Common myeloid progenitor, CD34-positive (primary cell): ENCODE results near the gene CD53.
"Not testable (repeated sequence)": the region's sequence is repeated elsewhere in the genome, so short reads cannot be mapped to it uniquely, and the experiment has no call there.

Source experiments
- CTCF ChIA-PET: fragments of 350-600 bp; sonication (Branson Sonifier 250); formaldehyde crosslinking; loops from one replicate; lab custom pipeline; 2021; ENCODE audit warnings: antibody characterized with exemption; lab: Charles Lee
- POLR2A ChIA-PET: fragments of 350-600 bp; sonication (Branson Sonifier 250); formaldehyde crosslinking; loops from one replicate; lab custom pipeline; 2021; ENCODE audit warnings: antibody characterized with exemption; lab: Charles Lee
- DNase-seq, 3 donors: peaks; one replicate each; pipeline versions ENCODE4 v3.0.0 to v3.0.0-alpha.2; 2013
- H3K27ac ChIP-seq, 2 experiments: 1 replicate in 1 of 2; 2 replicates in 1 of 2; pipeline ENCODE4 v1.7.0; 2013; ENCODE audit warnings: inconsistent platforms in 2 of 2, low read length in 2 of 2, mild to moderate bottlenecking in 2 of 2, low read depth in 1 of 2, moderate library complexity in 1 of 2; ENCODE audit not compliant: severe bottlenecking in 2 of 2, insufficient read depth in 1 of 2, poor library complexity in 1 of 2
- H3K27me3 ChIP-seq, 5 experiments: replicated peaks in 2 of 5; 1 replicate in 3 of 5; 2 replicates in 2 of 5; pipeline versions ENCODE4 v1.6.1 to v1.7.0; 2013; ENCODE audit warnings: low read length in 4 of 5, mild to moderate bottlenecking in 2 of 5, moderate library complexity in 2 of 5, inconsistent platforms in 1 of 5; ENCODE audit not compliant: insufficient read depth in 5 of 5, control insufficient read depth in 4 of 5
- H3K36me3 ChIP-seq, 4 experiments: 1 replicate in 2 of 4; 2 replicates in 2 of 4; pipeline versions ENCODE4 v1.6.1 to v1.7.0; 2013; ENCODE audit warnings: low read length in 3 of 4, control low read depth in 1 of 4, mild to moderate bottlenecking in 1 of 4; ENCODE audit not compliant: control insufficient read depth in 4 of 4, insufficient read depth in 4 of 4
- H3K4me1 ChIP-seq, 4 experiments: 1 replicate in 3 of 4; 2 replicates in 1 of 4; pipeline versions ENCODE4 v1.6.1 to v1.7.1; 2013; ENCODE audit warnings: low read length in 3 of 4, mild to moderate bottlenecking in 3 of 4, control low read depth in 1 of 4, inconsistent platforms in 1 of 4, moderate library complexity in 1 of 4; ENCODE audit not compliant: control insufficient read depth in 4 of 4, insufficient read depth in 4 of 4; ENCODE audit errors: control extremely low read depth in 1 of 4
- H3K4me3 ChIP-seq, 7 experiments: 1 replicate in 4 of 7; 2 replicates in 3 of 7; pipeline versions ENCODE4 v1.5.1 to v1.7.0; 2013; ENCODE audit warnings: mild to moderate bottlenecking in 7 of 7, low read length in 6 of 7, moderate library complexity in 6 of 7, inconsistent platforms in 2 of 7, low read depth in 2 of 7, control low read depth in 1 of 7; ENCODE audit not compliant: insufficient read depth in 4 of 7, control insufficient read depth in 1 of 7; ENCODE audit errors: extremely low read depth in 1 of 7
- H3K9me3 ChIP-seq, 5 experiments: 1 replicate in 4 of 5; 2 replicates in 1 of 5; pipeline versions ENCODE4 v1.6.1 to v1.7.1; 2013; ENCODE audit warnings: low read length in 4 of 5, mild to moderate bottlenecking in 2 of 5, inconsistent platforms in 1 of 5, low read depth in 1 of 5, moderate library complexity in 1 of 5; ENCODE audit not compliant: control insufficient read depth in 4 of 5, insufficient read depth in 2 of 5; ENCODE audit errors: control extremely low read depth in 1 of 5
- WGBS: methylation state at CpG from one replicate; pipeline ENCODE4 v1.1.5; 2013; ENCODE audit not compliant: insufficient coverage; 5-methylcytosine and 5-hydroxymethylcytosine counted together

The CD53 gene

DNA sequence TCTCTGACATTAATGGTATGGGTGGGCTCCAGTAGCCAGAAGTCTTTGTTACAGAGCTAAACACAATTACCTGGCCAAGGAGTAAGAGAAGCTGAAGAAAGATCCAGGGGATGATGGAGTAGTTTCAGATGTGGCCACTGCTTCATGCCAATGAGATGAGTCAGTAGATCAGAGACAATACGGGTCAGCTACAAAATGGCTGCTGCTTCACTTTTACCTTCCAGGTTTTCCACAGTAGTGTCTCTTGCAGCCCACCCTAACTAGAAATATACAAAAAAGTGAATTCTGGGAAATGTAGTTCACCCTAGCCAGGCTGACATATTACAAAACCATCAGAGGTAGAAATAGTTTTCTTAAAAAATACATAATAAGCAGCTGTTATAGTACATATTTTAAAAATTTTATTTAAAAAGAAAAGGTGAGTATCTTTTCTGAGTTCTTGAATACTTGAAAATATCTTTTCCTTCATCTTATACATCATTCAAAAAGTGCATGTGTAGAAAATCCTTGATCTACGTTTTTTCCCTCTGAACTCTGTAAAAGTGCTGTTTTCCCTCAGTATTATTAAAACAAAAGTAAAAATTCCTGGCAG lies 54.6 kb downstream of the CD53 start:
- Histone ChIP-seq H3K36me3 (no peaks in the 10 kb centered on the region), H3K4me1 (no peaks in the 10 kb centered on the region), H3K4me3 (no peak overlapping the region), H3K9me3 (peaks cover 0 to 7% (median 4%) of the 10 kb centered on the region in 5 experiments), H3K27ac (no peak overlapping the region), H3K27me3 (no peaks in the 10 kb centered on the region)
- no peak for DNase-seq
- CTCF ChIA-PET: no interaction called here
- 100% methylated on average over 1 of the region's 2 CpGs for WGBS
- POLR2A ChIA-PET: no interaction called here

DNA sequence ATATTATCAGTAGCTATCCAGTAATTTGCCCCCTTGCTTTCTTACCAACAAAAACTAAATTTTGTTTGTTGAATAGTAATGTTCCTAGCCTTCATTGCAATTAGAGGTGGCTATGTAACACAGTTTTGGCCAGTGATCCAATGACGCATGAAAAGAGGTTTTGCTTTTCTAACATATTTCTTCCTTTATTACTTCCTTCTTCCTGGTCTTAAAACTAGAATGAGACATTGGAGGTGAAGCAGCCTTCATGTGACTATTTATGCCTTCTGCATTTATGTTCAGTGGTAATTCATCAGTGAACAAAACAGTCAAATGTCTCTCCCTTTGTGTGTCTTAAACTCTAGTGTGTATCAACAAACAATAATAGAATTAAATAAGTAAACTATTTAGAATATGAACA lies 55.2 kb downstream of the CD53 start:
- ChIA-PET POLR2A (no interaction called here), CTCF (no interaction called here)
- H3K27me3 ChIP-seq: no peaks in the 10 kb centered on the region
- WGBS: no CpG with 5 or more reads among the region's 1 CpG
- no peak overlapping the region for H3K27ac ChIP-seq
- H3K9me3 ChIP-seq: peaks cover 0 to 7% (median 4%) of the 10 kb centered on the region in 5 experiments
- no peak overlapping the region for H3K4me3 ChIP-seq
- no peak for DNase-seq
- no peaks in the 10 kb centered on the region for H3K4me1 ChIP-seq
- no peaks in the 10 kb centered on the region for H3K36me3 ChIP-seq

GRCh38 chr1:110928904-110929303 lies 56.0 kb downstream of the CD53 start:
- WGBS: no CpG with 5 or more reads among the region's 2 CpGs
- peaks cover 0 to 7% (median 4%) of the 10 kb centered on the region in 5 experiments for H3K9me3 ChIP-seq
- ChIA-PET CTCF (no interaction called here), POLR2A (no interaction called here)
- no peaks in the 10 kb centered on the region for H3K27me3 ChIP-seq
- no peak overlapping the region for H3K27ac ChIP-seq
- H3K4me3 ChIP-seq: no peak overlapping the region
- no peaks in the 10 kb centered on the region for H3K36me3 ChIP-seq
- no peaks in the 10 kb centered on the region for H3K4me1 ChIP-seq
- DNase-seq: no peak

DNA sequence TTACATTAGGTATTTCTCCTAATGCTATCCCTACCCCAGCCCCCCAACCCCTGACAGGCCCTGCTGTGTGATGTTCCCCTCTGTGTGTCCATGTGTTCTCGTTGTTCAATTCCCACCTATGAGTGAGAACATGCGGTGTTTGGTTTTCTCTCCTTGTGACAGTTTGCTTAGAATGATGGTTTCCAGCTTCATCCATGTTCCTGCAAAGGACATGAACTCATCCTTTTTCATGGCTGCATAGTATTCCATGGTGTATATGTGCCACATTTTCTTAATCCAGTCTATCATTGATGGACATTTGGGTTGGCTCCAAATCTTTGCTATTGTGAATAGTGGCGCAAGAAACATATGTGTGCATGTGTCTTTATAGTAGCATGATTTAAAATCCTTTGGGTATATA lies 58.1 kb downstream of the CD53 start:
- DNase-seq, POLR2A ChIA-PET, H3K4me1 ChIP-seq, H3K4me3 ChIP-seq, H3K27ac ChIP-seq, H3K27me3 ChIP-seq, H3K36me3 ChIP-seq, CTCF ChIA-PET: not testable (repeated sequence)
- WGBS: no CpG with 5 or more reads among the region's 3 CpGs
- H3K9me3 ChIP-seq: peaks cover 0 to 12% (median 3%) of the 10 kb centered on the region in 5 experiments

- Histone ChIP-seq H3K27ac (no peak overlapping the region), H3K4me1 (no peaks in the 10 kb centered on the region), H3K27me3 (no peaks in the 10 kb centered on the region), H3K4me3 (no peak overlapping the region), H3K36me3 (no peaks in the 10 kb centered on the region), H3K9me3 (peaks cover 0 to 20% (median 2%) of the 10 kb centered on the region in 5 experiments)
- ChIA-PET POLR2A (no interaction called here), CTCF (interaction anchor here (0.7 kb wide), 1 partner anchor 511 kb away, joined by 3 read pairs; no protein-coding TSS in a partner anchor)
- WGBS: no CpG with 5 or more reads among the region's 1 CpG
- DNase-seq: no peak
These were observed 63.6 kb downstream of the CD53 start for GRCh38 chr1:110936567-110936966.

DNA sequence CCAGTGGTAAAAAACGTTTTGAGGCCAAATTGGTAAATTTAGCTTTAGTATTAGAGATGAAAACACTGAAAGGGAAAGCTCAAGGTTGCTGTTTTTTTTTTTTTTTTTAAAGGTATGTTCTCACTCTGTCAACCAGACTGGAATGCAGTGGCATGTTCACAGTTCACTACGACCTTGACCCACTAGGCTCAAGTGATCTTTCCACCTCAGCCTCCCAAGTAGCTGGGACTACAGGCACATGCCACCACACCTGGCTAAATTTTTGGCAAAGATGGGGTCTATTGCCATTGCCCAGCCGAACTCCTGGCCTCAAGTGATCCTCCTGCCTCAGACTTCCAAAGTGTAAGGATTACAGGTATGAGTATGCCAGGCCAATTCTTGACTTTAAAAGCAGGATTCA lies 71.9 kb downstream of the CD53 start:
- no peak overlapping the region for H3K4me3 ChIP-seq
- H3K9me3 ChIP-seq: peaks cover 0 to 9% (median 0%) of the 10 kb centered on the region in 5 experiments
- ChIA-PET POLR2A (interaction anchor here (0.6 kb wide), 1 partner anchor 478 kb away, joined by 3 read pairs; no protein-coding TSS in a partner anchor), CTCF (interaction anchor here (0.6 to 1.4 kb wide), 2 partner anchors 21 to 180 kb away, joined by 3 to 4 read pairs; no protein-coding TSS in a partner anchor)
- 67% methylated on average over 1 of the region's 3 CpGs for WGBS
- DNase-seq: no peak
- H3K27me3 ChIP-seq: no peaks in the 10 kb centered on the region
- H3K27ac ChIP-seq: no peak overlapping the region
- H3K4me1 ChIP-seq: no peaks in the 10 kb centered on the region
- H3K36me3 ChIP-seq: peaks cover 10 to 40% (median 22%) of the 10 kb centered on the region in 4 experiments

DNA sequence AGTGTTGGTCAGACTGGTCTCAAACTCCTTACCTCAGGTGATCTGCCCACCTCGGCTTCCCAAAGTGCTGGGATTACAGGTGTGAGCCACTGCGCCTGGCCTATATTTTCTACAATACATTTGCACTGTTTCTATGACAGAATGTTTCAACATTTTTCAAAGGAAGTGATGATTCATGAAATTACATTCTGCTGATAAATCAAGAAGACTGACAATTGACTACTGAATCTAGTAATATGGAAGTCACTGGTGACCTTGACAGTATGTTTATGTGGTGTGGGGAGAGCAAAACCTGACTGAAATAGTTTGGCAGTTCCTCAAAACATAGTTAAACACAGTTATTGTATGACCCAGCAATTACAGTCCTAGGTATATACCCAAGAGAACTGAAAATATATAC lies 72.7 kb downstream of the CD53 start:
- 100% methylated on average over 1 of the region's 2 CpGs for WGBS
- CTCF ChIA-PET: no interaction called here

More for the DNA sequence above, 72.7 kb downstream of the CD53 start:
- Histone ChIP-seq H3K4me3 (no peak overlapping the region), H3K36me3 (peaks cover 16 to 48% (median 26%) of the 10 kb centered on the region in 4 experiments), H3K4me1 (no peaks in the 10 kb centered on the region), H3K27me3 (no peaks in the 10 kb centered on the region), H3K27ac (no peak overlapping the region), H3K9me3 (peaks cover 0 to 9% (median 0%) of the 10 kb centered on the region in 5 experiments)
- DNase-seq: peak in 2 of 3 donors; percentile 22 to 47
- POLR2A ChIA-PET: no interaction called here
